IPS DF 19.7 (cell line): ENCODE results near the gene FNDC11.
"Not testable (repeated sequence)": the region's sequence is repeated elsewhere in the genome, so short reads cannot be mapped to it uniquely, and the experiment has no call there.

Experiments
- DNase-seq: peaks from one replicate; pipeline ENCODE4 v3.0.0-alpha.2; 2013; ENCODE audit warnings: low read depth, low spot score

FNDC11 gene, protein sequence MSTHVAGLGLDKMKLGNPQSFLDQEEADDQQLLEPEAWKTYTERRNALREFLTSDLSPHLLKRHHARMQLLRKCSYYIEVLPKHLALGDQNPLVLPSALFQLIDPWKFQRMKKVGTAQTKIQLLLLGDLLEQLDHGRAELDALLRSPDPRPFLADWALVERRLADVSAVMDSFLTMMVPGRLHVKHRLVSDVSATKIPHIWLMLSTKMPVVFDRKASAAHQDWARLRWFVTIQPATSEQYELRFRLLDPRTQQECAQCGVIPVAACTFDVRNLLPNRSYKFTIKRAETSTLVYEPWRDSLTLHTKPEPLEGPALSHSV

DNA sequence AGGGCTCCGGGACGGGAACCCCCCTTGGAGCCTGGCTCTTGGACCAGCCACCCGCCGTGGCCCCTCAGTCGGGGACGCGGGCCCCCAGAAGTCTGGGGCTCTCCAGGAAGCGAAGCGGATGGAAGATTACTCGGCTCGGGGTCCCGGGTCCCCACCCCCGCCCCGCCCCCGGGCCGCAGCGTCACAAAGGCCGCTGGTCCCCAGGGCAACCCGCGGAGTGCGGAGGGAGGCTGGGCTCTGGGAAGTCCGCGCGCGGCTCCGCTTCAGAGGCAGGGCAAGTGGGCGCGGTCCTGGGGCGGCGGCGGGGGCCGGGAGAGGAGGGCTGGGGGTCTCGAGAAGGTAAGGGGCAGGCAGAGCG is at the start of gene FNDC11:
TSS of gene FNDC11 (plus strand) at position 227 of the 358 bp plus-strand sequence. CDS start 1,505 bp downstream, outside the sequence.
- DNase-seq: no peak

DNA sequence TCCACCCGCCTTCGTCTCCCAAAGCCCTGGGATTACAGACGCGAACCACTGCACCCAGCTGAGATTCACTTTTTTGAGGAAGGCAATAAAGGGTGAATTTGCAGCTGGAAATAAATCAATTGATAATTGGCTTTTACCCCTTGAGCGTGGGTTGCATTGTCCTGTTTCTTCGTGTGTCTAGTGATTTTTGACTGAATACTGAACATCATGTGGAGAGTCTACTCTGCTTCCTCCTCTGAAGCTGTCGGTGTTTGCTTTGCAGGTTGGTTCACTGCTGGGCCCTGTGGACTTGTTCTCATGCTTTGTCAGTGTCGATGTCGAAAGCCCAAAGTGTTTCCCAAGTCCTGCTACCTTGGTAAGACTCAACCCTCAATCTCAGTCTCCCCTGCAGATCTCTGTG is 49.3 kb upstream of the FNDC11 start:
- DNase-seq: no peak

DNA sequence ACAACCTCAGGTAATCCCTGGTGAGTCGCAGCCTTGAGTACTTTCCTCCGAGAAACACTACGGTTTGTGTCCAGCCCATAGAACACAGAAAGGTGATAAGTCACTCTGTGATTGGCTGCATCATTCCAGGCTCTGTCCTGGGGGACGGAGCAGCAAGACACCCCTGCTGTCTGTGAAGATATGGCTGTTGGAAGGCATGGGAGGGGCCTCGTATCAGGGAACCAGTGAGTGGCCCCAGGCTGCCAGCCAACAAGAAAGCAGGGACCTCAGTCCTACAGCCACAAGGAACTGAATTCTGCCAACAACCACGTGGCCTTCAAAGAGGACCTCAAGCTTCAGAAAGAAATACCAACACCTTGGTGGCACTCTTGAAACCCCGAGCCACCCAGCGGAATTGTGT is 48.7 kb upstream of the FNDC11 start:
- no peak for DNase-seq

DNA sequence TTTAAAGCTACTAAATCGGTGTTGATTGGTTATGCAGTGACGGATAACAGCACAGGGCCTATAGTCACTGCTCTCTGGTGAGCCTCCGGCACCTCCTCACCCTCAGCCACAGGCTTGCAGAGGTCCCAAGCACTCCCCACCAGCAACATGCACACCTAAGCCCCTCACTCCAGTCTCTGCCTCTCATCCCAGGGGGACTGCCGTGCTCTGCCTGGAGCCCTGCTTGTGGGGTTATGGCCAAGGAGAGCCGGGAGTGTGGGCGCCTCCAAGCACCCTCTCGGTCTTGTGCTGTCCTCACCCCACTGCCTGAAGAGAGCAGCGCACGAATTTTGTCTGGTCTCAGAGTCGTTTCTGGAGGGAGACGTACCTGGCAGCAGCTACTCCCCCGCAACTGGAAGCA is 48.2 kb upstream of the FNDC11 start:
- DNase-seq: no peak

DNA sequence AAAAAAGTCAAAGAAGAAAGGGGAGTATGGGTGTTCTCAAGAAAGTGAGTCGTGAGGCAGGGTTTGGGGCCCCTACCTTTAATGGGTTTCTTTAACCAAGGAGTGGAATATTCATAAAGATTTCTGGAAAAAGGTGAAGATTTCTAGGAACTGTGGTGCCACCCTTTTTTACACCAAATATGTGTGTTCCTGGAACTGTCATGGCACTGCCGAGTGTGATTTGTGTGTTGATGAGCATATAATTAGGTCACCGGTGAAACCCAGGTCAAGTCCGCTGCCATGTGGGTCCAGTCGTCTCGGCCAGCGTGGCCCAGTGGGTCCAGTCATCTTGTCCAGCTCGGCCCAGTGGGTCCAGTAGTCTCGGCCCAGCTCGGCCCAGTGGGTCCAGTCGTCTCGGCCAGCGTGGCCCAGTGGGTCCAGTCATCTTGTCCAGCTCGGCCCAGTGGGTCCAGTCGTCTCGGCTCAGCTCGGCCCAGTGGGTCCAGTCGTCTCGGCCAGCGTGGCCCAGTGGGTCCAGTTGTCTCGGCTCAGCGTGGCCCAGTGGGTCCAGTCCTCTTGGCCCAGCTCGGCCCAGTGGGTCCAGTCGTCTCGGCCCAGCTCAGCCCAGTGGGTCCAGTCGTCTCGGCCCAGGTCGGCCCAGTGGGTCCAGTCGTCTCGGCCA is 46.7 kb upstream of the FNDC11 start:
- no peak for DNase-seq

DNA sequence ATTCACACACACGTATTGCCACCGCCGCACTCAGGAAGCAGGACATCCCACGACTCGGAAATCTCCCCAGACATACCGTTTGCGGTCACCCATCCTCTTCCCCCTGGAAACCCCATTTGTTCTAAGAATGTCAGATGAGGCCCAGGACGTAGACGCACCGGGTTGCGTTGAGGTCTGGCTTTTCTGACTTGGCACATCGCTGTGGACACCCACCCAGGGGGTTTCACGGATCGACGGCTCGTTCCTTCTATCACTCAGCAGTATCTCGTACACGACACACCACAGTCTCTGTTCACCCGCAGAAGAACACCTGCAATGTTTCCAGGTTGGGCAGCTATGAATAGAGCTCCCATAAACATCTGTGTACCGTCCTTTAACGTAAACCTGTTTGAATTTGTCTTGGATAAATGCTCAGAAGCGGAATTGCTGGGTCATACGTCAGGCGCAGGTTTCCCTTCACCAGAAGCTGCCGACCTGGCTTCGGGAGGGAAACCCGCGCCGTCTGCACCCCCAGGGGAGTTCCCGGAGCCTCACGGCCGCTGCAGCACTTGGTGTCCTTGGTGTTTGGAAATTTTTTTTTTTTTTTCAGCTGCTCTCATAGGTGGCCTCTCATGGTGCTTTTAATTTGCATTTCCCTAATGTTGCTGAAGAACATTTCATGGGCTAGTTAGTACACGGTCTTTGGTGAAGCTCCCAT is 45.7 kb upstream of the FNDC11 start:
- DNase-seq: no peak

DNA sequence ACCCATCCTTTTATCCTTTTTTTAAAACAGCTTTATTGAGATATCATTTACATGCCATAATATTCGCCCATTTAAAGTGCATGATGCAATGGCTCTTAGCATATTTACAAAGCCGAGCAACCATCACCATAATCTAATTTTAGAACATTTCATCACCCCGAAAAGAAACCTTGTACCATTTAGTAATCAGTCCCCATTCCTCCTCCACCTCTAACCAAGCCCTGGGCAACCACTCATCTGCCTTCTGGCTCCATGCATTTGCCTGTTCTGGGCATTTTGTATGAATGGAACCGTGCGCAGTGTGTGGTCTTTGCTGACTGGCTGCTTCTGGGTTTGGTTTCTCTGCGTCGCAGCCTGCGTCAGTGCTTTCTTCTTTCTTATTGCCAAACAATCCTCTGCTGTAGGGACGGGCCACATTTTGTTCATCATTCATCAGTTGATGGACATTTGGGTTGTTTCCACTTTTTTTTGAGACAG is 44.8 kb upstream of the FNDC11 start:
- no peak for DNase-seq

DNA sequence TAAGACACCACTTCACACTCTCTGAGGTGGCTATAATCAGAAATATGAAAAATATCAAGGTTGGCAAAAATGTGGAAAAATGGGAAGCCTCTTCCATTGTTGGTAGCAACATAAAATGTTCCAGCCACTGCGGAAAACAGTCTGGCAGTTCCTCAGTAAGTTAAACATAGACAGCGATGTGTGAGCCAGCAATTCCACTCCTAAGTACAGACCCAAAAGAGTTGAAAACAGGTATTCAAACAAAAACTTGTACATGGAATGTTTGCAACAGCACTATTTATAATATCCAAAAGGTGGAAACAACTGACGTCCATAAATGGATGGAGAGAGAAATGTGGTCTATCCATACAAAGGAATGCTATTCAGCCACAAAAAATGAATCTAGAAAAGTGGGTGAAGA is 40.8 kb upstream of the FNDC11 start:
- DNase-seq: no peak

DNA sequence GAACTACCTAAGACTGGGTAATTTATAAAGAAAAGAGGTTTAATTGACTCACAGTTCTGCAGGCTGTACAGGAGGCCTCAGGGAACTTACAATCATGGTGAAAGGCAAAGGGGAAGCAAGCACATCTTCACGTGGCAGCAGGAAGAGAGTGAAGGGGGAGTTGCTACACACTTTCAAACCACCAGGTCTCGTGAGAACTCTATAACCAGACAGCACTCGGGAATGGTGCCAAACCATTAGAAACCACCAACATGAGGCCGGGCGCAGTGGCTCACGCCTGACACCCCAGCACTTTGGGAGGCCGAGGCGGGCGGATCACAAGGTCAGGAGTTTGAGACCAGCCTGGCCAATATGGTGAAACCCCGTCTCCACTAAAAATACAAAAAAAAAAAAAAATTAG is 39.4 kb upstream of the FNDC11 start:
- not testable (repeated sequence) for DNase-seq

DNA sequence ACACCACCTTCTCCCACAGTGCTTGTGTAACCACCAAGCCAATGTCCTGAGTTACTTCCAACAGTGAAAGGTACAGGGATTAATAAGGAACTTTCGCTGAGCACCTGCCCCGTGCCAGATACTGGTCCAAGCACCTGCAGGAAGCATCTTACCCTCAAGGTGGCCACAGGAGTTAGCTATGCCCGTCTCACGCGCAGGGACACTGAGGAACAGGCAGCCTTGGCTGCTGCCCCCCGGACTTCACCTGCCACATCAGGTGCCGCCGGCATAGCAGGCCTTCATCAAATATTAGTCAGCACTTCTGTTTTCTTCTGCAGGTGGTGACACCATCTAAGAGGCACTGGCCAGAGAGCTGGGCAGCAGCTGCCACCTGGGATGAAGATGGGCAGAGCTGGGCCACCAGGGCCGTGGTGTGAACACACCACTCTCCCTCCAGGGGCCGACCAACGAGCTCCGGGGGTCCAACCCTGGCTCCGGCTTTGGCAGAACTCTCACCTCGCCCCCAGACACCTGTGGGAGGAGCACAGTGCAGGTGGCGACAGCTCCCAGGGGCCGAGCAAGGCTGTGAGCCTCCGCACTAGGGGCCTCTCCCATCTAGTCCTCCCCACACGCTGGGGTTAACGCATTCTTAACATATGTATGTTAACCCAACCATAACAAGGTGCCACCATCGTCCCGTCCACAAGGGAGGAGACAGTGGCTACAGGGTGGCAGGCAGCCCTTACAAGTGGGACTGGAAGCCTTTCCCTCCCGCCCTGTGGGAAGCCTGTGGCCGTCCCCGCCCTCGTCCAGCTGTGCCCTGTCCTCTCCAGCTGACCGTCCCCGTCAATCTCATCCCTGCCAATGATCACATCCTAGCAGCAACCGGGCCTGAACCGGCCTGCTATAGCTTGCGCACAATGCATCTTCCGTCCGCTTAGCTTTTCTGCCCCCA is 36.3 kb upstream of the FNDC11 start:
- DNase-seq: no peak

DNA sequence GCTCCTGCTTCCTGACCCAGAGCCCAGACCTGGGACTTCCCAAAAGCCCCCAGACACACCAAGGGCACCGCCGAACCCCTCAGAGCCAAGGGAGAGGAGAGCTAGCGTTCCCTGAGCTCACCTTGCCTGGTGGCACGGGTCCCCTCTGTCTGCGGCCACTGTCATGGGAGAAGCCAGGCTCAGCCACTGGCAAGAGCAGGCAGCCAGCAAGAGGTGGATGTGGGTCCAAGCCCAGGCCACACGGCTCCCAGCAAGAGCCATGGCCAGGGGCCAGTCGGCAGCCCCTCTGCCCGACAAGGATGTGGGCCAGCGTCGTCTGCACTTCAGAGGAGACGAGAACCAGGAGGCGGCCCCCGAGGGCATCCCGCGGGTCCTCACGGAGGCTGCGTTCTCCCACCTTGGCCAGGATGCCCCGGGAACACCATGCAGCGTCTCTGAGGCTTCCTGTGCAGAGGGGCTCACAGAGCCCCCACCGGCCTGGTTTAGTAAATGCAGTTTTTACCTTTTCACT is 35.6 kb upstream of the FNDC11 start:
- DNase-seq: no peak

DNA sequence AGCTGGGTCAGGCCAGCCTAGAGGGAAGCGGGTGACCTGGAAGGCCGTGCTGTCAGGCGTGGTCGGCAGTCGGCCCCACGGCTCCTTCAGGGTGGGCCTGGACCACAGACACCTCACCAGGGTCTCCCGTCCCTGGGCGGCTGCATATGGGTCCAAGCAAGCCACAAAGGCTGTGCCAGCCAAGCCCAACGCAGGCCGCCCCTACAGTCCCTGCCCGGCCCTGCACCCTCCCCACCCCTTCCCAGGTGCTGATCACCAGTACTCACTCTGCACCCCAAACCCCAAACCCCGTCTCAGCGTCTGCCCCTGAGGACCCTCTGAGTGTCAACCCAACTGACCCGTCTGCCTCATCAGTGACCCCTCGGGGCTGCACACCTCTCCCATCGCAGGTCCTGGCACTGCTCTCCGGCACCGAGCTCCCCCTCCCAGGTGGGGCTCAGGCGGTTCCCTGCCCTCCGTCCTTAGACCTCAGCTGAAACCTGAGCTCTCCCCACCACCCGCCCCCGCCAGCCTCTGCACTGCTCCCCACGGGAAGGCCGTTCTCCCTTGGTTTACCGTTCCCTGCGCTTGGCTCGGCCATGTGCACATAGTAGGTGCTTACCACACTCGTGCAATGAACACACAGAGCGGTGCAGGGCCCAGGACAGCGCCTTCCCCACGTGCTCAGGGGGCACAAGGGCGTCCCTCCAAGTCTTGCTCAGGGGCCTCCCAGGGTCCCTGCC is 34.9 kb upstream of the FNDC11 start:
- no peak for DNase-seq

DNA sequence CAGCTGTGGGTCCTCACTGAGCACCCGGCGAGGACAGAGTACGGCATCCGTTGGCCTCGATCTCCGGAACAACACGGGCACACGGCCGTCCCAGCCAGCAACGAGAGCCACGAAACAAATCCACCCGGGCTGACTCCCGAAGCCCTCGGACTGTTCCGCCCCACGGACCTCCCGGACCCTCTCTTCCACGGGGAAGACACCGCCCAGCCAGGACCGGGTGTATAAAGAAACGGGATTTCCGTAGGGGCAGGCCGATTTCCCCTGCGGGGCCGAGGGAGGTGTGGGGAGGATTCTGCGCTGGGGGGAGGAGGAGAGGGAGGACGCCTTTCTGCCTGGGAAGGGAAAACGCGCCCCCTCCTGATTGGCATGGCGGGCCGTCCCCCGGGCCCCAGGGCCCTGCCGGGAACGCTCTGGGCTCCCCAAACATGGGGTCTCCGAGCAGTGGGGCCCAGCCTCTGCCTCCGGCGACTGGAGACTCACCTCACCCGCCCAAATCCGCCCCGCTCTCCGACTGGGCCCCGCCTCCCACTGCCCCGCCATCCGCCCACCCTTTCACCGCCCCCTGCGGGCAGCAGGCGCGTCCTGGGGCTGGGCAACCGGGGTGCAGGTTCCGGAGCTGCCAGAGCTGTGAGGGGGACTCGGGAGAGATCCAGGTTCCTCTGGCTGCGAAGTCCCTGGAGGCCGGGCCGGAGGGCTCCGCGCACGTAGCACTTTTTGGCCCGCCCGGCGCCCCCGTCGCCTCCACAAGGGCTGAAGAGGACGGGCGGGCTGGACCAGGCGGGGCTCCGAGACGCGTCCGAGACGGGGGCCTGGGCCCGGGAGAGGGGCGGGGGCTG is 34.1 kb upstream of the FNDC11 start:
- DNase-seq: no peak

DNA sequence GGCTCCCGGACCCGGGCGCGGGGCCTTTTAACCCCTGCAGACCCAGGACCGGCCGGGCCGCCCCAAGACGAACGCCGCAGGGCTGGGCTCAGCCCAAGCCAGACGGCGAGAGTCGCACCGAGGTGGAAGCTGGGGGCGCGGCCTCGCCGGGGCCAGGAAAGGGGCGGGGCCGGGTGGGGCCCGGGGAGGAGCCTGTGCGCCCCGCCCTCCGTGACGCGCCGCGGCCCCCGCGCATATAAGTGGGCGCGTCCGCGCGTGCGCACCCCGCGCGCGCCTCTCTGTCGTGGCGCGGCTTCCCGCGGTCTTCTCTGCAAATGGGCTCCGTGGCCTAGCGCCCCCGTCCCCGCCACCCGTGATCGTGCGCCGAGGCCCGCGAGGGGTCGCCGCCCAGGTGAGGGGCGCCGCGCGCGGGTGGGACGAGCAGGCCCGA is 33.4 kb upstream of the FNDC11 start, which contains the start of gene PPDPF:
TSS of gene PPDPF (plus strand) at position 262 of the 430 bp plus-strand sequence. CDS start 544 bp downstream, outside the sequence.
- DNase-seq: no peak

DNA sequence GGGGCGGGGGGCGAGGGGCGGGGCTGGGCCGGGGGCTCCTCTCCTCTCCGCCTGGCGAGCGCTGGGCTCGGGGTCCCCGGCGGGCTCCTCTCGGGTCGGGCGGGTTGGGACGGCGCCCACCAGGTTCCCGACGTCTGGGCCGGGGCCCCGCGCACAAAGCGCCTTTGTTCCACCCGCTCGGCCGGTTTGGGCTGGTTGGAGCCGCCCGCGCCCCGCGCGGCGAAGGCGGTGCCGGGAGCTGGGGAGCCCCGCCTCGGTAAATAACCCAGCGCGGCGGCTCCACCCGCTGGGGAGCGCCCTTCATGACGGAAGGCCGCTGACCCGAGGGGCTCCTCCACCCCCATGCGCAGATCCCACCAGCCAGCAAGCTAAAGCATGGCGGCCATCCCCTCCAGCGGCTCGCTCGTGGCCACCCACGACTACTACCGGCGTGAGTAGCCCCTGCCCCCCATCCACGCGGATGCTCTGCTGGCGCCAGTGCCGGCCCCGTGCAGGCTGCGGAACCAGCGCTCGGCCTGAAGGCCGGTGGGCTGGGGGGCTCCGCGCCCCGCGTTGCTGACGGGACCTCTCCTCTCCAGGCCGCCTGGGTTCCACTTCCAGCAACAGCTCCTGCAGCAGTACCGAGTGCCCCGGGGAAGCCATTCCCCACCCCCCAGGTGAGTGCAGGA is 32.9 kb upstream of the FNDC11 start:
- no peak for DNase-seq

DNA sequence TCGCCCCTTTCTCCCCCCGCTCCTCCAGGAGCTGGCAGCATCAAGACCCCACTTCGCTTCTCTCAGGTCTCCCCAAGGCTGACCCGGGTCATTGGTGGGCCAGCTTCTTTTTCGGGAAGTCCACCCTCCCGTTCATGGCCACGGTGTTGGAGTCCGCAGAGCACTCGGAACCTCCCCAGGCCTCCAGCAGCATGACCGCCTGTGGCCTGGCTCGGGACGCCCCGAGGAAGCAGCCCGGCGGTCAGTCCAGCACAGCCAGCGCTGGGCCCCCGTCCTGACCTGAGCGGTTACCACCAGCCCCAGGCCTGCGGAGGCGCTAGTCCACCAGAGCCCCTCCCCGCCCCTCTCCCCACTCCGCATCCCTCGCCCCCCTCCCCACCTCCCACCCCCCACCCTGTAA is 32.4 kb upstream of the FNDC11 start:
- DNase-seq: no peak

DNA sequence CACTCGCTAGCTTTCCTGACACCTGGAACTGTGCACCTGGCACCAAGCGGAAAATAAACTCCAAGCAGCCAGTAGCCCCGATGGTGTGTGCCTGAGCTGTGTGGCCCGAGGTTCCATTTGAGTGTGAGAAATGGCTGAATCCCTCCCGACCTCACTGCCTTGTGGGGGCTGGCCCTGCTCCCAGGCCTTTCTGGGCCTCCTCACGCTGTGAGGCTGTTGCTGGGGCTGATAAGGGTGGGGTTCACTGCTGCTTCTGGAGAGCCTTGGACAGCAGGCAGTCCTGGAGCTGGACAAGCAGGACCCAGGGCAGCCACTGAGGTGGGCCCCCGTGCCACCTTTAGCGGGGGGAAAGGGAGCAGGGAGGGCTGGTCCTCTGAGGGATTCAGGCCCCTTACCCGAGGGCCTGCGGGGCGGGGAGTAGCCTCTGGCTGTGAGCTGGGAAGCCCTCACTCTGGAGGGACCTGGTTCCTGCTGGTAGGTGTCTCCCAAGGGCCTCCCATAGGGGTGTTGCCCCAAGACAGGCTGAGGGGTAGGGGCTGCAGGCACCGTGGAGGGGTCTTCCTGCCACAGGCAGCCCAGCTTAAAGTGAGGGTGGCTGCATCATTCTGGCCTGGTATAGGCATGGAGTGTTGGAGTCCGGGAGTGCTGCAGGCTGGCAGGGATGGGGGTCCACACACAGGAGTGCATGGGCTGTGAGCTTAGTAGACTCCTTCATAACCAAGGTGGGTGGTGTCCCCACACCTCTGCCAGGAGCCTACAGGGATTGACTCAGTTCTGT is 31.7 kb upstream of the FNDC11 start:
- DNase-seq: no peak

DNA sequence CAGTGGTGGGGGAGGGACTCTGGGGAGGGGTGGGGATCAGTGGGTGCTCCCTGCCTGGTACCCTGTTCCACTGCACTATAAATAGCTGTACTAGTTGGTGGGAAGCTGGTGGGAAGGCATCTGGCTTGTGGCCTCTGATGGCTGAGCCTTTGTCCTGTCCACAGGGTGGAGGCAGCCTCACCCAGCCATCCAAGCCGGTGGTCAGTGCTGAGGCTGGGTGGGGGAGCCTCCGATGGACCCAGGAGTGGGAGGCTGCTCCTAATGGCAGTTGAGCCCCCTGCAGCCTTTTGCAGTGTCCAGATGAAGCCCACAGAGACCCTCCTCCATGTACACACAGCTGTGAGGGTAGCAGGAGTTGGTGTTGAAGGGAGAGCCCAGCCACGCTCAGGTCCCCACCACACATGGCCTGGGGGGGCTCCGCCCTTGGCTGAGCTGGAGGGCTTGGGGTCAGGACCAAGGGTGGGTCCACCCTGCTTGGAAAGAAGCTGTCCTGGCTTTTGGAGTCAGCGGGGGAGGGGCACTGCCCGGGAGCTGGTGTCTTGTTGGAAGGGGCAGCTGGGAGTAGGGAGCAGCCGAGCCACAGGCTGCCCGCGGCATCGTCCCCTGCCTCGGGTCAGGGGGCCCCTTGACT is 30.9 kb upstream of the FNDC11 start:
- no peak for DNase-seq
